Measurements from ENCODE around the gene LOC128125822.

The LOC128125822 gene

GRCh38 chr6:63533952-63534351 is 38.3 kb upstream of the LOC128125822 start:
- DNase-seq (ENCODE audit: low spot score): no peak

GRCh38 chr6:63537201-63537958 is 34.9 kb upstream of the LOC128125822 start:
- no peak for TF ChIP-seq POLR2AphosphoS5 (IDR thresholded peaks at IDR 0.05)
- no peak for TF ChIP-seq POLR2A (IDR thresholded peaks at IDR 0.05)
- TF ChIP-seq CTCF (IDR thresholded peaks at IDR 0.05): no peak
- Histone ChIP-seq H3K36me3 (no peaks in the 10 kb centered on the region), H3K4me3 (no peak overlapping the region), H3K4me1 (replicated peaks) (no peaks in the 10 kb centered on the region), H3K27me3 (replicated peaks; ENCODE audit: insufficient read depth) (no peaks in the 10 kb centered on the region), H3K27ac (no peak overlapping the region), H3K9me3 (no peaks in the 10 kb centered on the region)
- DNase-seq (ENCODE audit: low spot score): no peak
- WGBS: 26% methylated on average over 9 of the region's 9 CpGs
- intact Hi-C loops (cut with DNase I): no loop called here

More at GRCh38 chr6:63533952-63534351, 38.3 kb upstream of the LOC128125822 start:
- no peak overlapping the region for H3K4me3 ChIP-seq
- H3K27ac ChIP-seq: no peak overlapping the region
- no peaks in the 10 kb centered on the region for H3K4me1 ChIP-seq (replicated peaks)
- H3K27me3 ChIP-seq (replicated peaks; ENCODE audit: insufficient read depth): no peaks in the 10 kb centered on the region
- TF ChIP-seq CTCF (IDR thresholded peaks at IDR 0.05) (no peak), POLR2AphosphoS5 (IDR thresholded peaks at IDR 0.05) (no peak), POLR2A (IDR thresholded peaks at IDR 0.05) (no peak)
- H3K9me3 ChIP-seq: no peaks in the 10 kb centered on the region
- 92% methylated on average over 4 of the region's 4 CpGs for WGBS
- intact Hi-C loops (cut with DNase I): no loop called here
- H3K36me3 ChIP-seq: no peaks in the 10 kb centered on the region

- DNase-seq (ENCODE audit: low spot score): no peak
- TF ChIP-seq POLR2AphosphoS5 (IDR thresholded peaks at IDR 0.05) (no peak), CTCF (IDR thresholded peaks at IDR 0.05) (no peak), POLR2A (IDR thresholded peaks at IDR 0.05) (no peak)
- Histone ChIP-seq H3K36me3 (no peaks in the 10 kb centered on the region), H3K9me3 (no peaks in the 10 kb centered on the region), H3K27ac (no peak overlapping the region), H3K4me3 (no peak overlapping the region), H3K27me3 (replicated peaks; ENCODE audit: insufficient read depth) (no peaks in the 10 kb centered on the region), H3K4me1 (replicated peaks) (no peaks in the 10 kb centered on the region)
- intact Hi-C loops (cut with DNase I): no loop called here
These were observed 34.4 kb upstream of the LOC128125822 start for GRCh38 chr6:63537959-63538300.

GRCh38 chr6:63538550-63538949 is 33.7 kb upstream of the LOC128125822 start:
- DNase-seq (ENCODE audit: low spot score): no peak
- intact Hi-C loops (cut with DNase I): no loop called here
- Histone ChIP-seq H3K4me3 (no peak overlapping the region), H3K27me3 (replicated peaks; ENCODE audit: insufficient read depth) (no peaks in the 10 kb centered on the region), H3K27ac (no peak overlapping the region), H3K9me3 (no peaks in the 10 kb centered on the region), H3K36me3 (no peaks in the 10 kb centered on the region), H3K4me1 (replicated peaks) (no peaks in the 10 kb centered on the region)
- TF ChIP-seq POLR2A (IDR thresholded peaks at IDR 0.05) (no peak), POLR2AphosphoS5 (IDR thresholded peaks at IDR 0.05) (no peak), CTCF (IDR thresholded peaks at IDR 0.05) (no peak)
- WGBS: 84% methylated on average over 1 of the region's 1 CpG

- intact Hi-C loops (cut with DNase I): no loop called here
- H3K9me3 ChIP-seq: no peaks in the 10 kb centered on the region
- H3K27ac ChIP-seq: no peak overlapping the region
- TF ChIP-seq CTCF (IDR thresholded peaks at IDR 0.05) (no peak), POLR2A (IDR thresholded peaks at IDR 0.05) (no peak), POLR2AphosphoS5 (IDR thresholded peaks at IDR 0.05) (no peak)
- H3K36me3 ChIP-seq: no peaks in the 10 kb centered on the region
- no peaks in the 10 kb centered on the region for H3K4me1 ChIP-seq (replicated peaks)
- no peak overlapping the region for H3K4me3 ChIP-seq
- no peaks in the 10 kb centered on the region for H3K27me3 ChIP-seq (replicated peaks; ENCODE audit: insufficient read depth)
- 71% methylated on average over 1 of the region's 1 CpG for WGBS
- DNase-seq (ENCODE audit: low spot score): no peak
These were observed 29.3 kb upstream of the LOC128125822 start for GRCh38 chr6:63543001-63543400.

Measured in prostate gland (tissue), 2 donors.